Left cardiac atrium (tissue), 4 donors: ENCODE data around the gene ANGPTL8. TPM values are rescaled to one million over a fixed set of nuclear protein-coding genes. Genes with fewer than 3 reads are reported as not detected.

ENCODE experiments used
- ATAC-seq, 2 donors: fragments of 200-7000 bp; cut with Tn5 transposase; one replicate each; pipeline ENCODE4 v1.9.1; 2020; ENCODE audit warnings: mild to moderate bottlenecking in 2 of 2, moderate library complexity in 2 of 2
- DNase-seq: peaks from one replicate; pipeline ENCODE4 v3.0.0-alpha.2; 2020
- intact Hi-C, 2 donors: fragments of 100-400 bp; cut with DNase I; formaldehyde crosslinking; loops; one replicate each; pipeline versions ENCODE4 v1.14.1 to v1.15.1; 2022 to 2023
- long read RNA-seq: library from polyadenylated mRNA; unstranded; transcript quantifications from one replicate; pipeline ENCODE4 v2.0.0, GENCODE V29; 2021
- total RNA-seq, 2 donors: library from RNA; stranded (reverse); fragmentation: NEBNext Ultra II Directional; extraction: Animal tissue kit (Norgen Biotek cat#: 25700); gene quantifications; one replicate each; pipeline ENCODE4 v1.2.1, GENCODE V29; 2021
- donor health status: DM: no; HTN: yes; CAD: no.
- donor health status: DM: no; HTN: yes; CAD: no; lungs with severe emphysema.
- donor health status: DM: yes; HTN: yes; CAD: no.
- donor health status: Dilated cardiomyopathy.

The ANGPTL8 gene
- 10 to 100 TPM in 1 of 2 donors, 1 to 10 TPM in 1; 4.0 to 20.3 TPM for total RNA-seq
- long read RNA-seq, partial matches to known transcripts: 0 of 2 reads
- long read RNA-seq, other reads (novel, unspliced or antisense): 1 of 2 reads

- DNase-seq (no peak), ATAC-seq (peak in 1 of 2 donors; percentile 12)
- intact Hi-C loops: no loop called here
These were observed at the start of gene ANGPTL8 for GRCh38 chr19:11239377-11240000. TSS of gene ANGPTL8 (plus strand) at chr19:11239619. CDS start at chr19:11239638, 19 bp downstream.

- ATAC-seq (no peak), DNase-seq (no peak)
- intact Hi-C loops: no loop called here
These were observed 48.9 kb upstream of the ANGPTL8 start for GRCh38 chr19:11190501-11190900.

- ATAC-seq: peak; percentile 61 to 86
- intact Hi-C loops: no loop called here
- DNase-seq: peak; percentile 88
These were observed 48.1 kb upstream of the ANGPTL8 start for GRCh38 chr19:11191273-11191755.

GRCh38 chr19:11191934-11192333 is 47.5 kb upstream of the ANGPTL8 start:
- intact Hi-C loops: no loop called here
- DNase-seq: no peak
- ATAC-seq: no peak

GRCh38 chr19:11192957-11193939 is 46.2 kb upstream of the ANGPTL8 start:
- ATAC-seq (no peak), DNase-seq (peak; percentile 25)
- intact Hi-C loops: no loop called here

GRCh38 chr19:11194173-11194572 is 45.2 kb upstream of the ANGPTL8 start:
- DNase-seq: no peak
- intact Hi-C loops: no loop called here
- ATAC-seq: no peak

- intact Hi-C loops: no loop called here
- ATAC-seq: no peak
These were observed 44.5 kb upstream of the ANGPTL8 start for GRCh38 chr19:11194656-11195558.

GRCh38 chr19:11195681-11196080 is 43.7 kb upstream of the ANGPTL8 start:
- intact Hi-C loops: loop anchor here in 1 of 2 donors (2.0 kb wide), 1 partner anchor 53 kb away; no protein-coding TSS in a partner anchor
- ATAC-seq (no peak), DNase-seq (no peak)

More at GRCh38 chr19:11194656-11195558, 44.5 kb upstream of the ANGPTL8 start:
- DNase-seq: peak; percentile 57

- DNase-seq (peak; percentile 59), ATAC-seq (peak; percentile 54 to 55)
- intact Hi-C loops: loop anchor here in 1 of 2 donors (2.0 kb wide), 1 partner anchor 54 kb away; no protein-coding TSS in a partner anchor
These were observed 42.8 kb upstream of the ANGPTL8 start for GRCh38 chr19:11196406-11197287.

GRCh38 chr19:11197291-11198174 is 41.9 kb upstream of the ANGPTL8 start, which contains the start of gene KANK2:
TSS of gene KANK2 (minus strand) at chr19:11197545. CDS start at chr19:11194511, 3,034 bp downstream.
- intact Hi-C loops: loop anchor here in 1 of 2 donors (2.0 kb wide), 1 partner anchor 55 kb away; no protein-coding TSS in a partner anchor
- ATAC-seq (peak; percentile 91 to 92), DNase-seq (peak; percentile 87)

GRCh38 chr19:11198175-11198534 is 41.3 kb upstream of the ANGPTL8 start:
- intact Hi-C loops: no loop called here
- no peak for ATAC-seq
- DNase-seq: no peak

GRCh38 chr19:11198769-11199424 is 40.5 kb upstream of the ANGPTL8 start:
- DNase-seq: peak; percentile 28
- ATAC-seq: no peak
- intact Hi-C loops: no loop called here

- ATAC-seq: no peak
- intact Hi-C loops: no loop called here
- no peak for DNase-seq
These were observed 39.9 kb upstream of the ANGPTL8 start for GRCh38 chr19:11199517-11199916.

- intact Hi-C loops: loop anchor here (5.0 to 10.0 kb wide), 2 partner anchors 63 to 165 kb away; no protein-coding TSS in a partner anchor
- DNase-seq (no peak), ATAC-seq (no peak)
These were observed 39.3 kb upstream of the ANGPTL8 start for GRCh38 chr19:11200015-11200574.

- ATAC-seq (no peak), DNase-seq (no peak)
- intact Hi-C loops: loop anchor here (5.0 to 10.0 kb wide), 2 partner anchors 64 to 166 kb away; no protein-coding TSS in a partner anchor
These were observed 38.5 kb upstream of the ANGPTL8 start for GRCh38 chr19:11200931-11201330.

GRCh38 chr19:11201791-11202190 is 37.6 kb upstream of the ANGPTL8 start:
- no peak for ATAC-seq
- DNase-seq: no peak
- intact Hi-C loops: loop anchor here (5.0 to 10.0 kb wide), 2 partner anchors 64 to 167 kb away; no protein-coding TSS in a partner anchor
